Mesenchymal stem cell (in vitro differentiated cells and primary cell): Measurements from ENCODE around the gene CABS1.

Experiments used
- DNase-seq: peaks from one replicate; pipeline ENCODE4 v3.0.0-alpha.2; 2013
- H2AFZ ChIP-seq: one replicate; pipeline ENCODE4 v1.6.1; 2013; ENCODE audit warnings: low read depth, mild to moderate bottlenecking, control low read depth, inconsistent platforms, low read length, moderate library complexity
- H2AK5ac ChIP-seq: 2 replicates; pipeline ENCODE4 v1.6.1; 2013; ENCODE audit warnings: low read length, moderate library complexity, mild to moderate bottlenecking, inconsistent platforms; ENCODE audit not compliant: severe bottlenecking
- H2BK120ac ChIP-seq: one replicate; pipeline ENCODE4 v1.6.1; 2013; ENCODE audit warnings: low read depth, mild to moderate bottlenecking, inconsistent platforms, low read length, moderate library complexity
- H2BK12ac ChIP-seq, 2 experiments: one replicate each; pipeline ENCODE4 v1.6.1; 2013; ENCODE audit warnings: inconsistent platforms in 2 of 2, low read length in 2 of 2, mild to moderate bottlenecking in 2 of 2, moderate library complexity in 2 of 2, control low read depth in 1 of 2
- H2BK15ac ChIP-seq: one replicate; pipeline ENCODE4 v1.6.1; 2013; ENCODE audit warnings: mild to moderate bottlenecking, low read depth, inconsistent platforms; ENCODE audit not compliant: poor library complexity, severe bottlenecking
- H2BK5ac ChIP-seq: 2 replicates; pipeline ENCODE4 v1.6.1; 2013; ENCODE audit warnings: low read depth, mild to moderate bottlenecking, low read length, control low read depth, inconsistent platforms; ENCODE audit not compliant: poor library complexity, severe bottlenecking
- H3K14ac ChIP-seq, 2 experiments: one replicate each; pipeline ENCODE4 v1.6.1; 2013; ENCODE audit warnings: inconsistent platforms in 2 of 2, low read length in 2 of 2, control low read depth in 1 of 2, mild to moderate bottlenecking in 1 of 2, moderate library complexity in 1 of 2
- H3K18ac ChIP-seq, 2 experiments: one replicate each; pipeline ENCODE4 v1.6.1; 2013; ENCODE audit warnings: inconsistent platforms in 2 of 2, low read length in 2 of 2, control low read depth in 1 of 2, low read depth in 1 of 2, mild to moderate bottlenecking in 1 of 2
- H3K23ac ChIP-seq, 2 experiments: one replicate each; pipeline ENCODE4 v1.6.1; 2013; ENCODE audit warnings: inconsistent platforms in 2 of 2, low read length in 2 of 2, mild to moderate bottlenecking in 2 of 2, moderate library complexity in 2 of 2, control low read depth in 1 of 2
- H3K27ac ChIP-seq: 2 replicates; pipeline ENCODE4 v1.5.1; 2013; ENCODE audit warnings: mild to moderate bottlenecking, moderate library complexity, low read length, control low read depth, inconsistent platforms; ENCODE audit not compliant: poor library complexity, severe bottlenecking
- H3K27me3 ChIP-seq, 2 experiments: 2 replicates each; pipeline versions ENCODE4 v1.6.1 to v1.7.0; 2013; ENCODE audit warnings: low read length in 2 of 2, mild to moderate bottlenecking in 2 of 2, moderate library complexity in 2 of 2, control low read depth in 1 of 2, inconsistent platforms in 1 of 2; ENCODE audit not compliant: control insufficient read depth in 1 of 2, insufficient read depth in 1 of 2
- H3K36me3 ChIP-seq, 2 experiments: 2 replicates each; pipeline versions ENCODE4 v1.6.1 to v1.7.0; 2013; ENCODE audit warnings: low read length in 2 of 2, control low read depth in 1 of 2, inconsistent platforms in 1 of 2, low read depth in 1 of 2, mild to moderate bottlenecking in 1 of 2; ENCODE audit not compliant: insufficient read depth in 2 of 2, control insufficient read depth in 1 of 2
- H3K4ac ChIP-seq, 2 experiments: one replicate each; pipeline ENCODE4 v1.6.1; 2013; ENCODE audit warnings: inconsistent platforms in 2 of 2, low read length in 2 of 2, mild to moderate bottlenecking in 2 of 2, moderate library complexity in 2 of 2, control low read depth in 1 of 2, low read depth in 1 of 2
- H3K4me1 ChIP-seq: 2 replicates; pipeline ENCODE4 v1.6.1; 2013; ENCODE audit warnings: low read depth, low read length, control low read depth; ENCODE audit not compliant: control insufficient read depth, insufficient read depth
- H3K4me2 ChIP-seq: 2 replicates; pipeline ENCODE4 v1.6.1; 2013; ENCODE audit warnings: low read length, mild to moderate bottlenecking, inconsistent platforms; ENCODE audit not compliant: poor library complexity, severe bottlenecking
- H3K4me3 ChIP-seq, 2 experiments: 2 replicates each; pipeline versions ENCODE4 v1.5.1 to v1.7.0; 2013; ENCODE audit warnings: low read length in 2 of 2, mild to moderate bottlenecking in 2 of 2, control low read depth in 1 of 2, low read depth in 1 of 2; ENCODE audit not compliant: insufficient read depth in 1 of 2
- H3K79me1 ChIP-seq: replicated peaks from 2 replicates; pipeline ENCODE4 v1.6.1; 2013; ENCODE audit warnings: mild to moderate bottlenecking, control low read depth, low read length, inconsistent platforms; ENCODE audit not compliant: poor library complexity, severe bottlenecking
- H3K9ac ChIP-seq: 2 replicates; pipeline ENCODE4 v1.7.0; 2013; ENCODE audit warnings: mild to moderate bottlenecking, low read length, moderate library complexity
- H3K9me3 ChIP-seq: 2 replicates; pipeline ENCODE4 v1.7.0; 2013; ENCODE audit warnings: mild to moderate bottlenecking, low read length; ENCODE audit not compliant: control insufficient read depth
- H4K8ac ChIP-seq: one replicate; pipeline ENCODE4 v1.6.1; 2013; ENCODE audit warnings: inconsistent platforms, mild to moderate bottlenecking, low read length, moderate library complexity
- H4K91ac ChIP-seq: one replicate; pipeline ENCODE4 v1.6.1; 2013; ENCODE audit warnings: mild to moderate bottlenecking, low read length, inconsistent platforms
- WGBS: methylation state at CpG from one replicate; pipeline ENCODE4 v1.1.7; 2013; ENCODE audit warnings: mixed read lengths; 5-methylcytosine and 5-hydroxymethylcytosine counted together

CABS1 gene

DNA sequence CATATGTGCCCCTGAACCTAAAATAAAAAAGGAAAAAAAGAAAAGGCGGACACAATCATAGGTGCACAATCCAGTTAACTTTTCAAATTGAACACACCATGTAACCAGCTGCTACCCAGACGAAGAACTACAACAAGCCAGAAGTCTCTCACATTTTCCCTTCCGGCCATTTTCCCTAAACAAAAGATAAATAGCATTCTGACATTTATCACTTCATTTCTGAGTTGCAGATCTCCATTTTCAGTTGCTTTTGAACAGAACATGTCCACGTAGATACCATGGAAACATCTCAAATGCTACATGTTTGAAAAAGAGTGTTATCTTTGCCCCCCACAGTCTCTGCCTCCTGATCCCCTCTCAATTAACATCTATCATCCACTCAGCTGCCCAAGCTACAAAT is 29.2 kb upstream of the CABS1 start:
- Histone ChIP-seq H4K8ac (no peak overlapping the region), H4K91ac (no peak overlapping the region), H3K18ac (no peak overlapping the region), H3K27ac (no peak overlapping the region), H3K4me2 (no peak overlapping the region), H3K27me3 (no peaks in the 10 kb centered on the region), H3K23ac (no peak overlapping the region), H2BK15ac (no peak overlapping the region), H3K9me3 (no peaks in the 10 kb centered on the region), H2AK5ac (no peak overlapping the region), H3K36me3 (no peaks in the 10 kb centered on the region), H3K4me3 (no peak overlapping the region), H3K4me1 (no peaks in the 10 kb centered on the region), H3K14ac (no peak overlapping the region), H3K9ac (no peak overlapping the region), H2BK120ac (no peak overlapping the region), H2BK5ac (no peak overlapping the region), H2AFZ (no peak overlapping the region), H2BK12ac (no peak overlapping the region), H3K79me1 (no peaks in the 10 kb centered on the region), H3K4ac (no peak overlapping the region)
- no peak for DNase-seq
- WGBS, result 34% methylated on average over 4 of the region's 4 CpGs

DNA sequence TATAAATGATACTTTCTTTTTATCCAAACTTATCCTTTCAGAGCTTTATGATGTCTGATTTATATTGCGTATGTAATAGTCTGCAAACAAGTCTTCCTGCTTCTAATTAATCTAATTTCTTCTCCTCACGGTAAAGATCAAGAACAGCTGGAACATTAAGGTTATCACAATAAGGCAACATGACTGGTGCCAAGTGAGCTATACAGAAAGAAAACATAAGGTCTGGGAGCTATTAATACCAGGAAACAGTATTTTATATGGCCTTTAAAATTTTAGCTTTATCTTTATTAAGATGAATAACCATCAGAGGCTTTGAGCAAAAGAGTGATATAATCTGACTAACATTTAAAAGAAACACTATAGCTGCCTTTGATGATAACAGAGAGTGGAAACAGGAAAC is 28.7 kb upstream of the CABS1 start:
- H3K9me3 ChIP-seq, result no peaks in the 10 kb centered on the region
- H3K36me3 ChIP-seq, result no peaks in the 10 kb centered on the region
- H2BK15ac ChIP-seq, result no peak overlapping the region
- no peak overlapping the region for H2AK5ac ChIP-seq
- H3K4ac ChIP-seq, result no peak overlapping the region
- no peak overlapping the region for H2BK5ac ChIP-seq
- H2BK12ac ChIP-seq, result no peak overlapping the region
- WGBS, result no CpG with 5 or more reads among the region's 2 CpGs
- no peak overlapping the region for H3K9ac ChIP-seq
- no peaks in the 10 kb centered on the region for H3K4me1 ChIP-seq
- no peaks in the 10 kb centered on the region for H3K27me3 ChIP-seq
- no peak overlapping the region for H3K23ac ChIP-seq
- H3K27ac ChIP-seq, result no peak overlapping the region
- no peak overlapping the region for H2AFZ ChIP-seq
- H4K8ac ChIP-seq, result no peak overlapping the region
- no peak overlapping the region for H3K4me2 ChIP-seq
- no peak for DNase-seq
- H2BK120ac ChIP-seq, result no peak overlapping the region
- H3K4me3 ChIP-seq, result no peak overlapping the region
- no peak overlapping the region for H3K18ac ChIP-seq
- no peak overlapping the region for H4K91ac ChIP-seq
- H3K14ac ChIP-seq, result no peak overlapping the region
- H3K79me1 ChIP-seq, result no peaks in the 10 kb centered on the region

DNA sequence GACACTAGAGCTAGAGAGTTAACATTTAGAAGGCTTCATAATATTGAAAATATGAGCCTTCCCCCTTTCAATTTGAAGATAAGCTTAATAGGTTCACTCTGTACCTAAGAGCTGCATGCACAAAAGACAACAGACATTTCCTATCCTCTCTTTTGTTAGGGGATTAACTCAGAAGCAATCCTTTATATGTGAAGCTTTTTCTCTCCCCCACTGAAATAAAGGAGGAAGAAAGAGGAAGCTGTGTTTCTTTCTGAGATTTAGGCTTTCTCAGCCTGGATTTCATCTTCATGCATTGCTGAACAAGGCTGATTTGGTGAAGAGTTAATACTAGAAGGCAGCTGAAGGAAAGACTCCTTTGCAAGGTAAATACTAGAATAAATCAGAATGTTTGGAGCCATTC is 21.0 kb upstream of the CABS1 start:
- Histone ChIP-seq H2BK12ac (no peak overlapping the region), H2BK5ac (no peak overlapping the region), H4K91ac (no peak overlapping the region), H2AK5ac (no peak overlapping the region), H3K23ac (no peak overlapping the region), H3K36me3 (no peaks in the 10 kb centered on the region), H2BK15ac (no peak overlapping the region), H2AFZ (no peak overlapping the region), H3K79me1 (no peaks in the 10 kb centered on the region), H3K14ac (no peak overlapping the region), H3K9me3 (no peaks in the 10 kb centered on the region), H3K4me3 (no peak overlapping the region), H3K18ac (no peak overlapping the region), H3K4me1 (no peaks in the 10 kb centered on the region), H2BK120ac (no peak overlapping the region), H3K4me2 (no peak overlapping the region), H3K27ac (no peak overlapping the region), H4K8ac (no peak overlapping the region), H3K27me3 (no peaks in the 10 kb centered on the region), H3K9ac (no peak overlapping the region), H3K4ac (no peak overlapping the region)
- DNase-seq, result no peak

DNA sequence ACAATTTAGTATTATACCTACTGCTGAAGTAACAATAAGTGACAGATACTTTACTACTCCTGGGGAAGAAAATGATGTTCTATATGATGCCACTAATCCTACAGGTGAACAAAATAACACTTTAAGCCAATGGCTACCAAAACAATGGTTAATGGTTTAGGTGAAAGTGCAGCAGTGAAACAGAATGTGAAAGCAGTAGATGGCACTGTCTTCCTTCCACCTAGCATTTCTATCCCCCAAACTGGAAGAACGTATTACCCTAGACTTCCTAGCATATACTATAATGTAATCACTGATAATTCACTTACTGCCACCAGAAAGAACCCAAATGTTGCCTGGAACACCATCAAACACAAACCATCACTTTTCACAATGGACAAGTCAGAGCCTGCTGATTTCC is 18.9 kb upstream of the CABS1 start:
- no peak overlapping the region for H3K9ac ChIP-seq
- H3K4me3 ChIP-seq, result no peak overlapping the region
- H3K14ac ChIP-seq, result no peak overlapping the region
- no peak overlapping the region for H3K4ac ChIP-seq
- no peaks in the 10 kb centered on the region for H3K27me3 ChIP-seq
- H3K18ac ChIP-seq, result no peak overlapping the region
- no peaks in the 10 kb centered on the region for H3K9me3 ChIP-seq
- no peaks in the 10 kb centered on the region for H3K4me1 ChIP-seq
- no peak overlapping the region for H2AFZ ChIP-seq
- no peak overlapping the region for H4K8ac ChIP-seq
- DNase-seq, result no peak
- H2BK120ac ChIP-seq, result no peak overlapping the region
- H3K27ac ChIP-seq, result no peak overlapping the region
- no peak overlapping the region for H2BK15ac ChIP-seq
- no peaks in the 10 kb centered on the region for H3K79me1 ChIP-seq
- H2BK12ac ChIP-seq, result no peak overlapping the region
- no peaks in the 10 kb centered on the region for H3K36me3 ChIP-seq
- no peak overlapping the region for H3K23ac ChIP-seq
- 36% methylated on average over 1 of the region's 1 CpG for WGBS
- H2BK5ac ChIP-seq, result no peak overlapping the region
- H2AK5ac ChIP-seq, result no peak overlapping the region
- no peak overlapping the region for H4K91ac ChIP-seq
- no peak overlapping the region for H3K4me2 ChIP-seq
